ENCODE results near the gene FBXL3.

FBXL3 gene

GRCh38 chr13:77026861-77027621 lies at the start of gene FBXL3:
Gene FBXL3 (minus strand): TSS chr13:77027159. CDS start chr13:77021860, 5,299 bp downstream.
- DNase-seq (ENCODE audit: low read depth in 1 of 2, low spot score in 1 of 2), result peak; percentile 65 to 74

GRCh38 chr13:77067519-77067918 lies 40.6 kb upstream of the FBXL3 start:
- DNase-seq (ENCODE audit: low read depth in 1 of 2, low spot score in 1 of 2), result no peak

GRCh38 chr13:77065461-77066147 lies 38.6 kb upstream of the FBXL3 start:
- no peak for DNase-seq (ENCODE audit: low read depth in 1 of 2, low spot score in 1 of 2)

GRCh38 chr13:77062097-77062496 lies 35.1 kb upstream of the FBXL3 start:
- no peak for DNase-seq (ENCODE audit: low read depth in 1 of 2, low spot score in 1 of 2)

GRCh38 chr13:77061362-77061761 lies 34.4 kb upstream of the FBXL3 start:
- no peak for DNase-seq (ENCODE audit: low read depth in 1 of 2, low spot score in 1 of 2)

GRCh38 chr13:77056886-77057285 lies 29.9 kb upstream of the FBXL3 start:
- no peak for DNase-seq (ENCODE audit: low read depth in 1 of 2, low spot score in 1 of 2)

GRCh38 chr13:77056382-77056781 lies 29.4 kb upstream of the FBXL3 start:
- no peak for DNase-seq (ENCODE audit: low read depth in 1 of 2, low spot score in 1 of 2)

- no peak for DNase-seq (ENCODE audit: low read depth in 1 of 2, low spot score in 1 of 2)
Measured at GRCh38 chr13:77055158-77055557, 28.2 kb upstream of the FBXL3 start.

GRCh38 chr13:77053192-77053591 lies 26.2 kb upstream of the FBXL3 start:
- no peak for DNase-seq (ENCODE audit: low read depth in 1 of 2, low spot score in 1 of 2)

- DNase-seq (ENCODE audit: low read depth in 1 of 2, low spot score in 1 of 2), result no peak
Measured at GRCh38 chr13:77048681-77049080, 21.7 kb upstream of the FBXL3 start.

GRCh38 chr13:77047649-77048343 lies 20.8 kb upstream of the FBXL3 start:
- no peak for DNase-seq (ENCODE audit: low read depth in 1 of 2, low spot score in 1 of 2)

GRCh38 chr13:77042566-77043177 lies 15.7 kb upstream of the FBXL3 start:
- no peak for DNase-seq (ENCODE audit: low read depth in 1 of 2, low spot score in 1 of 2)

- no peak for DNase-seq (ENCODE audit: low read depth in 1 of 2, low spot score in 1 of 2)
Measured at GRCh38 chr13:77040835-77041234, 13.9 kb upstream of the FBXL3 start.

GRCh38 chr13:77040076-77040475 lies 13.1 kb upstream of the FBXL3 start:
- no peak for DNase-seq (ENCODE audit: low read depth in 1 of 2, low spot score in 1 of 2)

- DNase-seq (ENCODE audit: low read depth in 1 of 2, low spot score in 1 of 2), result no peak
Measured at GRCh38 chr13:77038907-77039480, 12.0 kb upstream of the FBXL3 start.

- no peak for DNase-seq (ENCODE audit: low read depth in 1 of 2, low spot score in 1 of 2)
Measured at GRCh38 chr13:77036279-77036678, 9.3 kb upstream of the FBXL3 start.

- DNase-seq (ENCODE audit: low read depth in 1 of 2, low spot score in 1 of 2), result no peak
Measured at GRCh38 chr13:77034881-77035280, 7.9 kb upstream of the FBXL3 start.

GRCh38 chr13:77033717-77034302 lies 6.9 kb upstream of the FBXL3 start:
- DNase-seq (ENCODE audit: low read depth in 1 of 2, low spot score in 1 of 2), result no peak

GRCh38 chr13:77031656-77032243 lies 4.8 kb upstream of the FBXL3 start:
- no peak for DNase-seq (ENCODE audit: low read depth in 1 of 2, low spot score in 1 of 2)

GRCh38 chr13:77029436-77029835 lies 2.5 kb upstream of the FBXL3 start:
- no peak for DNase-seq (ENCODE audit: low read depth in 1 of 2, low spot score in 1 of 2)

GRCh38 chr13:77028202-77028601 lies 1.2 kb upstream of the FBXL3 start:
- no peak for DNase-seq (ENCODE audit: low read depth in 1 of 2, low spot score in 1 of 2)
